Liver (tissue), 9 donors: ENCODE data around the gene ABCC3. TPM values are rescaled to one million over a fixed set of nuclear protein-coding genes. Genes with fewer than 3 reads are reported as not detected.

ENCODE experiments used
- DNase-seq: peaks from one replicate; pipeline ENCODE4 v3.0.0-alpha.2; 2017; ENCODE audit warnings: low spot score
- H3K27ac ChIP-seq, 2 donors: one replicate each; pipeline ENCODE4 v1.7.0; 2013; ENCODE audit warnings: inconsistent platforms in 2 of 2, low read length in 2 of 2, control low read depth in 1 of 2, low read depth in 1 of 2, mild to moderate bottlenecking in 1 of 2
- H3K27me3 ChIP-seq, 4 donors: one replicate each; pipeline versions ENCODE4 v1.6.1 to v1.7.0; 2013; ENCODE audit warnings: low read length in 3 of 4, inconsistent platforms in 1 of 4, mild to moderate bottlenecking in 1 of 4, moderate library complexity in 1 of 4; ENCODE audit not compliant: control insufficient read depth in 4 of 4, insufficient read depth in 4 of 4
- H3K36me3 ChIP-seq, 4 donors: one replicate each; pipeline versions ENCODE4 v1.6.1 to v1.7.0; 2013; ENCODE audit warnings: low read length in 3 of 4, mild to moderate bottlenecking in 3 of 4, low read depth in 1 of 4, moderate library complexity in 1 of 4; ENCODE audit not compliant: control insufficient read depth in 4 of 4, insufficient read depth in 3 of 4
- H3K4me1 ChIP-seq, 4 donors: one replicate each; pipeline versions ENCODE4 v1.6.1 to v1.7.0; 2013; ENCODE audit warnings: low read length in 3 of 4, mild to moderate bottlenecking in 3 of 4, moderate library complexity in 1 of 4; ENCODE audit not compliant: control insufficient read depth in 4 of 4, insufficient read depth in 4 of 4
- H3K4me3 ChIP-seq, 3 donors: one replicate each; pipeline versions ENCODE4 v1.6.1 to v1.7.0; 2013; ENCODE audit warnings: low read length in 3 of 3, control low read depth in 1 of 3, low read depth in 1 of 3, mild to moderate bottlenecking in 1 of 3
- H3K9ac ChIP-seq, 2 donors: one replicate each; pipeline ENCODE4 v1.7.0; 2013; ENCODE audit warnings: low read length in 2 of 2, mild to moderate bottlenecking in 2 of 2, moderate library complexity in 2 of 2, control low read depth in 1 of 2, low read depth in 1 of 2
- H3K9me3 ChIP-seq, 4 donors: one replicate each; pipeline versions ENCODE4 v1.6.1 to v1.7.0; 2013; ENCODE audit warnings: low read length in 3 of 4; ENCODE audit not compliant: control insufficient read depth in 4 of 4
- EGR1 ChIP-seq, 2 donors: IDR thresholded peaks; 2 replicates each; pipeline ENCODE4 v1.6.1; 2016 to 2018; ENCODE audit warnings: antibody characterized with exemption in 2 of 2, low read depth in 2 of 2
- FOXA1 ChIP-seq: IDR thresholded peaks from 2 replicates; pipeline ENCODE4 v1.6.1; 2016; ENCODE audit warnings: antibody characterized with exemption
- FOXA2 ChIP-seq: IDR thresholded peaks from 2 replicates; pipeline ENCODE4 v1.6.1; 2016; ENCODE audit warnings: antibody characterized with exemption
- GABPA ChIP-seq, 2 donors: IDR thresholded peaks in 1 of 2; conservative IDR thresholded peaks in 1 of 2; 2 replicates each; pipeline ENCODE4 v1.6.1; 2016; ENCODE audit warnings: antibody characterized with exemption in 2 of 2, mild to moderate bottlenecking in 1 of 2, moderate library complexity in 1 of 2
- HNF4A ChIP-seq, 2 donors: conservative IDR thresholded peaks; 2 replicates each; pipeline ENCODE4 v1.6.1; 2016; ENCODE audit warnings: antibody characterized with exemption in 2 of 2, mild to moderate bottlenecking in 2 of 2
- HNF4G ChIP-seq: IDR thresholded peaks from 2 replicates; pipeline ENCODE4 v1.6.1; 2016; ENCODE audit warnings: antibody characterized with exemption
- JUND ChIP-seq, 2 donors: IDR thresholded peaks; 2 replicates each; pipeline ENCODE4 v1.6.1; 2016; ENCODE audit warnings: antibody characterized with exemption in 2 of 2
- NR2F2 ChIP-seq: IDR thresholded peaks from 2 replicates; pipeline ENCODE4 v1.6.1; 2016; ENCODE audit warnings: antibody characterized with exemption
- RXRA ChIP-seq, 2 donors: IDR thresholded peaks; 2 replicates each; pipeline ENCODE4 v1.6.1; 2017 to 2018; ENCODE audit warnings: antibody characterized with exemption in 2 of 2, mild to moderate bottlenecking in 1 of 2
- SP1 ChIP-seq: IDR thresholded peaks from 2 replicates; pipeline ENCODE4 v1.6.1; 2018; ENCODE audit warnings: antibody characterized with exemption, mild to moderate bottlenecking
- TAF1 ChIP-seq: conservative IDR thresholded peaks from 2 replicates; pipeline ENCODE4 v1.6.1; 2016; ENCODE audit warnings: antibody characterized with exemption, mild to moderate bottlenecking
- ZBTB33 ChIP-seq: IDR thresholded peaks from 2 replicates; pipeline ENCODE4 v1.6.1; 2016; ENCODE audit warnings: antibody characterized with exemption
- WGBS: extraction: QIAGEN DNeasy Blood & Tissue Kit; methylation state at CpG from one replicate; pipeline ENCODE4 v1.1.7; 2013; 5-methylcytosine and 5-hydroxymethylcytosine counted together
- polyA plus RNA-seq, 2 donors: library from polyadenylated mRNA; stranded (reverse) in 1 of 2; unstranded in 1 of 2; fragments of 200-250 nt in 1 of 2; fragments of >200 nt in 1 of 2; fragmentation: Nextera tagmentation in 1 of 2; extraction: Ambion mirVana in 1 of 2; gene quantifications; one replicate each; pipeline versions ENCODE4 v1.2.1 to v1.2.3, GENCODE V29; 2013 to 2015
- total RNA-seq, 2 donors: library from RNA; depleted of rRNA; stranded (reverse); fragments of >200 nt; gene quantifications; one replicate each; pipeline ENCODE4 v1.2.3, GENCODE V29; 2014
- TF ChIP-seq, protein P1 (sequence below): fragments of 150-350 bp; IDR thresholded peaks from 2 replicates; pipeline ENCODE4 v1.5.1; 2017; ENCODE audit warnings: improper control_type of control experiment, low read depth, low read length; ENCODE audit not compliant: missing input control
- TF ChIP-seq, protein P2 (sequence below): IDR thresholded peaks from 2 replicates; pipeline ENCODE4 v1.6.1; 2016; ENCODE audit warnings: antibody characterized with exemption
- donor health status: healthy.
- donor health status: healthy.
- donor health status: healthy.
- donor health status: healthy.
- donor health status: healthy.

ABCC3 gene
- total and polyA plus RNA-seq, 4 donors, result 10.5 to 197 (median 80.5) TPM

- DNase-seq, result no peak
Observed at GRCh38 chr17:50590946-50591737, 43.5 kb upstream of the ABCC3 start.

DNA sequence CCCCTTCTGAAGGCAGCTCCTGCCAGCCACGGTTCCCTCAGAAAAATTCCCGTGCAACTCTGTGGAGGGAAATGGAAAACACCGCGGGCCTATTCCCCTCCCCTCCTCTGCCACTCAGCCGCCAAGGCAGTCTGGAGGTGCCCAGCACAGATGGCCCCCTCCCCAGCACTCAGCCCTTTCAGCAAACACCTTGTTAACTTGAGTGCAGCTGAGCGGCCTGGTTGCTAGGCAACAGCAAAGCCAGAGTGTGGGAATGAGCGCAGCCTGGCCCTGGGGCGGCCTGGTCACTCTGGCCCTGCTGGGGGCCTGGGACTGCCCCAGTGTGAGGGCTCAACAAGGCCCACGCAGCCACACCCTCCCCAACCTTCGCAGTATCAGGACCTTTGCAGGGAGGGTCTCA, 41.4 kb upstream of the ABCC3 start:
- Histone ChIP-seq H3K9ac (no peak overlapping the region), H3K27me3 (no peaks in the 10 kb centered on the region), H3K4me3 (no peak overlapping the region), H3K9me3 (no peaks in the 10 kb centered on the region), H3K27ac (no peak overlapping the region), H3K4me1 (peaks cover 0 to 10% (median 7%) of the 10 kb centered on the region in 4 donors), H3K36me3 (no peaks in the 10 kb centered on the region)
- no peak for DNase-seq
- 70% methylated on average over 10 of the region's 10 CpGs for WGBS
- TF ChIP-seq GABPA (IDR thresholded peaks at IDR 0.05 in 1 of 2, conservative IDR thresholded peaks at IDR 0.05 in 1 of 2) (no peak), TAF1 (no peak)

More at GRCh38 chr17:50590946-50591737, 43.5 kb upstream of the ABCC3 start:
- no peaks in the 10 kb centered on the region for H3K36me3 ChIP-seq
- no peaks in the 10 kb centered on the region for H3K27me3 ChIP-seq
- peaks cover 0 to 10% (median 7%) of the 10 kb centered on the region in 4 donors for H3K4me1 ChIP-seq
- no peak for TF ChIP-seq FOXA1
- TF ChIP-seq TAF1, result no peak
- H3K27ac ChIP-seq, result no peak overlapping the region
- no peak overlapping the region for H3K4me3 ChIP-seq
- H3K9me3 ChIP-seq, result no peaks in the 10 kb centered on the region
- WGBS, result 98% methylated on average over 24 of the region's 24 CpGs
- no peak overlapping the region for H3K9ac ChIP-seq

GRCh38 chr17:50594128-50594823, 40.4 kb upstream of the ABCC3 start:
- Histone ChIP-seq H3K36me3 (no peaks in the 10 kb centered on the region), H3K27ac (no peak overlapping the region), H3K9me3 (no peaks in the 10 kb centered on the region), H3K4me3 (no peak overlapping the region), H3K27me3 (no peaks in the 10 kb centered on the region), H3K4me1 (peaks cover 0 to 6% (median 4%) of the 10 kb centered on the region in 4 donors), H3K9ac (no peak overlapping the region)
- TF ChIP-seq, protein P1, sequence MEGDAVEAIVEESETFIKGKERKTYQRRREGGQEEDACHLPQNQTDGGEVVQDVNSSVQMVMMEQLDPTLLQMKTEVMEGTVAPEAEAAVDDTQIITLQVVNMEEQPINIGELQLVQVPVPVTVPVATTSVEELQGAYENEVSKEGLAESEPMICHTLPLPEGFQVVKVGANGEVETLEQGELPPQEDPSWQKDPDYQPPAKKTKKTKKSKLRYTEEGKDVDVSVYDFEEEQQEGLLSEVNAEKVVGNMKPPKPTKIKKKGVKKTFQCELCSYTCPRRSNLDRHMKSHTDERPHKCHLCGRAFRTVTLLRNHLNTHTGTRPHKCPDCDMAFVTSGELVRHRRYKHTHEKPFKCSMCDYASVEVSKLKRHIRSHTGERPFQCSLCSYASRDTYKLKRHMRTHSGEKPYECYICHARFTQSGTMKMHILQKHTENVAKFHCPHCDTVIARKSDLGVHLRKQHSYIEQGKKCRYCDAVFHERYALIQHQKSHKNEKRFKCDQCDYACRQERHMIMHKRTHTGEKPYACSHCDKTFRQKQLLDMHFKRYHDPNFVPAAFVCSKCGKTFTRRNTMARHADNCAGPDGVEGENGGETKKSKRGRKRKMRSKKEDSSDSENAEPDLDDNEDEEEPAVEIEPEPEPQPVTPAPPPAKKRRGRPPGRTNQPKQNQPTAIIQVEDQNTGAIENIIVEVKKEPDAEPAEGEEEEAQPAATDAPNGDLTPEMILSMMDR, result no peak
- TF ChIP-seq ZBTB33 (no peak), HNF4G (no peak), NR2F2 (no peak), FOXA2 (no peak), SP1 (no peak), HNF4A (conservative IDR thresholded peaks at IDR 0.05) (no peak), FOXA1 (no peak), JUND (IDR thresholded peaks at IDR 0.05) (no peak), TAF1 (no peak), EGR1 (IDR thresholded peaks at IDR 0.05; ENCODE audit: low read depth in 2 of 2) (no peak), GABPA (IDR thresholded peaks at IDR 0.05 in 1 of 2, conservative IDR thresholded peaks at IDR 0.05 in 1 of 2) (no peak), RXRA (IDR thresholded peaks at IDR 0.05) (no peak)
- TF ChIP-seq, protein P2, sequence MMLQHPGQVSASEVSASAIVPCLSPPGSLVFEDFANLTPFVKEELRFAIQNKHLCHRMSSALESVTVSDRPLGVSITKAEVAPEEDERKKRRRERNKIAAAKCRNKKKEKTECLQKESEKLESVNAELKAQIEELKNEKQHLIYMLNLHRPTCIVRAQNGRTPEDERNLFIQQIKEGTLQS, result no peak
- 82% methylated on average over 11 of the region's 11 CpGs for WGBS
- no peak for DNase-seq
